ENCODE measurements around the gene TOM1. TPM values are rescaled to one million over a fixed set of nuclear protein-coding genes. Genes with fewer than 3 reads are reported as not detected.

Gene TOM1
- total and polyA plus RNA-seq, 3 donors from 2014 or later = 65.7 to 68.0 (median 66.2) TPM

GRCh38 chr22:35314161-35314942 is 14.7 kb downstream of the TOM1 start:
- no peaks in the 10 kb centered on the region for H3K36me3 ChIP-seq (ENCODE audit: low read depth, missing control alignments)
- DNase-seq = no peak
- no peak for TF ChIP-seq POLR2A (IDR thresholded peaks at IDR 0.05)
- H3K9me3 ChIP-seq = no peaks in the 10 kb centered on the region
- H3K27me3 ChIP-seq = no peaks in the 10 kb centered on the region
- H3K27ac ChIP-seq = no peak overlapping the region
- H3K4me3 ChIP-seq = no peak overlapping the region
- intact Hi-C loops (cut with DNase I; ENCODE audit: low total_unique reads) = no loop called here
- WGBS, 2 donors = 87 to 88% methylated on average over 16 of the region's 16 CpGs
- H3K4me1 ChIP-seq = peaks cover 5% of the 10 kb centered on the region

- peaks cover 5% of the 10 kb centered on the region for H3K4me1 ChIP-seq
- H3K27me3 ChIP-seq = no peaks in the 10 kb centered on the region
- no peak for DNase-seq
Measured at GRCh38 chr22:35315141-35315854, 15.6 kb downstream of the TOM1 start.

GRCh38 chr22:35315855-35316745 is 16.4 kb downstream of the TOM1 start:
- intact Hi-C loops (cut with DNase I; ENCODE audit: low total_unique reads) = no loop called here
- no peaks in the 10 kb centered on the region for H3K27me3 ChIP-seq
- WGBS, 2 donors = 70 to 75% methylated on average over 15 to 27 of the region's 27 CpGs
- DNase-seq = no peak
- no peaks in the 10 kb centered on the region for H3K36me3 ChIP-seq (ENCODE audit: low read depth, missing control alignments)
- no peaks in the 10 kb centered on the region for H3K4me1 ChIP-seq
- H3K9me3 ChIP-seq = no peaks in the 10 kb centered on the region
- TF ChIP-seq POLR2A (IDR thresholded peaks at IDR 0.05) (no peak), CTCF (IDR thresholded peaks at IDR 0.05) (no peak)
- no peak overlapping the region for H3K4me3 ChIP-seq
- no peak overlapping the region for H3K27ac ChIP-seq

More at GRCh38 chr22:35315141-35315854, 15.6 kb downstream of the TOM1 start:
- Histone ChIP-seq H3K9me3 (no peaks in the 10 kb centered on the region), H3K27ac (no peak overlapping the region), H3K4me3 (no peak overlapping the region), H3K36me3 (ENCODE audit: low read depth, missing control alignments) (no peaks in the 10 kb centered on the region)
- WGBS, 2 donors = 84 to 86% methylated on average over 10 to 12 of the region's 12 CpGs
- TF ChIP-seq POLR2A (IDR thresholded peaks at IDR 0.05) = no peak
- TF ChIP-seq CTCF (IDR thresholded peaks at IDR 0.05) = no peak
- intact Hi-C loops (cut with DNase I; ENCODE audit: low total_unique reads) = no loop called here

DNA sequence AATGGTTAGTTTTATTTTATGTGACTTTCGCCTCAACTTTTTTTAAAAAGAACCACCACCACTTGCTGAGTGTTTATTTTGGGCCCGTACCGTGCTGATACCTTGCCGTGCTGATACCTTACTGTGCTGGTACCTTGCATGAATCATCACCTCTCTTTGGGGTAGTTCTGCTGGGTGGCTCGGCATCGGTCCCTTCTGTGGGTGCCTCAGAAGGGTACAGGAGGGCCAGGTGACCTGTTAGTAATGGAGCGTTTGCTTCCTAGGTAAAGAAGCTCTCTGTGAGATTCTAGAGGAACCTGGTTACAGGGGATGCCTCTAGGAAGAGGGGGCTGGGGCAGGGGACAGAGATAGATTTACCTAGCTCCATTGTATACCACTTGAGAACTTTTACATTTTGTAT is 17.1 kb downstream of the TOM1 start:
- H3K27ac ChIP-seq = no peak overlapping the region
- no peaks in the 10 kb centered on the region for H3K36me3 ChIP-seq (ENCODE audit: low read depth, missing control alignments)
- DNase-seq = no peak
- H3K9me3 ChIP-seq = no peaks in the 10 kb centered on the region
- TF ChIP-seq POLR2A (IDR thresholded peaks at IDR 0.05) (no peak), CTCF (IDR thresholded peaks at IDR 0.05) (no peak)
- H3K27me3 ChIP-seq = no peaks in the 10 kb centered on the region
- intact Hi-C loops (cut with DNase I; ENCODE audit: low total_unique reads) = no loop called here
- no peak overlapping the region for H3K4me3 ChIP-seq
- no peaks in the 10 kb centered on the region for H3K4me1 ChIP-seq
- WGBS, 2 donors = 97 to 98% methylated on average over 7 of the region's 7 CpGs

All from testis (tissue), 3 donors.